Measurements from ENCODE around the gene PKHD1.

- no peak for TF ChIP-seq CTCF (IDR thresholded peaks at IDR 0.05)
- TF ChIP-seq POLR2A (IDR thresholded peaks at IDR 0.05), result no peak
- peak in 2 of 3 donors; percentile 15 to 81 for TF ChIP-seq POLR2AphosphoS5 (IDR thresholded peaks at IDR 0.05)
- TF ChIP-seq EP300 (IDR thresholded peaks at IDR 0.05; ENCODE audit: low read depth), result no peak
These were observed 103.8 kb downstream of the PKHD1 start for GRCh38 chr6:51983564-51983963.
